ENCODE measurements around the gene LRMDA.

- no peak for TF ChIP-seq CTCF (IDR thresholded peaks at IDR 0.05)
- no peak for TF ChIP-seq POLR2A (IDR thresholded peaks at IDR 0.05)
These were observed 1110.4 kb downstream of the LRMDA start for GRCh38 chr10:76541852-76542251.
